Esophagus muscularis mucosa (tissue), 4 donors: Measurements from ENCODE around the gene A4GALT. TPM values are rescaled to one million over a fixed set of nuclear protein-coding genes. Genes with fewer than 3 reads are reported as not detected.
A peak's percentile ranks its signal among the peaks of the same experiment; 100 is the strongest.

Experiments
- DNase-seq: peaks from one replicate; pipeline ENCODE4 v3.0.0-alpha.2; 2017; ENCODE audit errors: extremely low spot score
- H3K27ac ChIP-seq, 4 donors: fragments of 200-600 bp; sonication (generic); replicated peaks in 1 of 4; 1 replicate in 3 of 4; 2 replicates in 1 of 4; pipeline ENCODE4 v1.5.1; 2016 to 2019; ENCODE audit warnings: mild to moderate bottlenecking in 1 of 4
- H3K27me3 ChIP-seq, 4 donors: fragments of 200-600 bp; sonication (generic); one replicate each; pipeline versions ENCODE4 v1.5.1 to v1.6.0; 2016 to 2019
- H3K36me3 ChIP-seq, 4 donors: fragments of 200-600 bp; sonication (generic); one replicate each; pipeline ENCODE4 v1.5.1; 2016 to 2019
- H3K4me1 ChIP-seq, 4 donors: fragments of 200-600 bp; sonication (generic); one replicate each; pipeline ENCODE4 v1.5.1; 2016 to 2019
- H3K4me3 ChIP-seq, 4 donors: fragments of 200-600 bp; sonication (generic); 1 replicate in 2 of 4; 2 replicates in 2 of 4; pipeline ENCODE4 v1.5.1; 2016 to 2019; ENCODE audit warnings: mild to moderate bottlenecking in 4 of 4, moderate library complexity in 1 of 4
- H3K9me3 ChIP-seq, 4 donors: fragments of 200-600 bp; sonication (generic); 1 replicate in 3 of 4; 2 replicates in 1 of 4; pipeline ENCODE4 v1.5.1; 2016 to 2019
- CTCF ChIP-seq, 3 experiments: fragments of 200-600 bp in 2 of 3; fragments of 450-650 bp in 1 of 3; sonication (generic) in 2 of 3; IDR thresholded peaks; one replicate each; pipeline ENCODE4 v1.5.1; 2017 to 2019; ENCODE audit warnings: antibody characterized with exemption in 3 of 3, mild to moderate bottlenecking in 2 of 3, moderate library complexity in 1 of 3
- EP300 ChIP-seq: sonication (generic); formaldehyde crosslinking; IDR thresholded peaks from one replicate; pipeline ENCODE4 v1.6.1; 2017; ENCODE audit warnings: antibody characterized with exemption
- POLR2A ChIP-seq: fragments of 450-650 bp; IDR thresholded peaks from one replicate; pipeline ENCODE4 v1.6.1; 2017; ENCODE audit warnings: antibody characterized with exemption, moderate library complexity, mild to moderate bottlenecking, low read depth
- POLR2AphosphoS5 ChIP-seq, 2 donors: sonication (generic); formaldehyde crosslinking; IDR thresholded peaks; one replicate each; pipeline ENCODE4 v1.6.1; 2017; ENCODE audit warnings: antibody characterized with exemption in 2 of 2
- WGBS: methylation state at CpG from one replicate; pipeline ENCODE4 v1.1.5; 2018; 5-methylcytosine and 5-hydroxymethylcytosine counted together
- intact Hi-C: fragments of 100-400 bp; cut with DNase I; formaldehyde crosslinking; loops from one replicate; pipeline ENCODE4 v1.15.1; 2023
- total RNA-seq, 4 donors: library from RNA; depleted of rRNA; stranded (reverse); fragments of >200 nt; gene quantifications; one replicate each; pipeline versions ENCODE4 v1.1.0 to v1.2.1, GENCODE V29; 2016

A4GALT gene
- total RNA-seq, 4 donors from 2014 or later: 77.7 to 81.8 (median 79.1) TPM

- TF ChIP-seq CTCF (IDR thresholded peaks at IDR 0.05) (no peak), POLR2AphosphoS5 (IDR thresholded peaks at IDR 0.05) (peak in 1 of 2 donors; percentile 30), POLR2A (no peak)
- H3K27ac ChIP-seq: peak overlapping the region; percentile 91 to 95 (median 94)
- intact Hi-C loops: no loop called here
These were observed 29.2 kb downstream of the A4GALT start for GRCh38 chr22:42691440-42691839.

GRCh38 chr22:42688241-42689211 lies 32.1 kb downstream of the A4GALT start:
- intact Hi-C loops: no loop called here
- peak overlapping the region in 2 of 4 donors; percentile 12 to 28 for H3K4me3 ChIP-seq
- H3K9me3 ChIP-seq: no peaks in the 10 kb centered on the region
- 25% methylated on average over 19 of the region's 25 CpGs for WGBS
- no peaks in the 10 kb centered on the region for H3K27me3 ChIP-seq
- H3K27ac ChIP-seq: peak overlapping the region; percentile 91 to 95 (median 94)
- TF ChIP-seq POLR2AphosphoS5 (IDR thresholded peaks at IDR 0.05): peak; percentile 94 to 96
- no peak for TF ChIP-seq CTCF (IDR thresholded peaks at IDR 0.05)
- TF ChIP-seq EP300: peak; percentile 86
- peak; percentile 51 for TF ChIP-seq POLR2A
- peaks cover 11 to 38% (median 25%) of the 10 kb centered on the region in 4 donors for H3K36me3 ChIP-seq
- DNase-seq: peak; percentile 98
- H3K4me1 ChIP-seq: peaks cover 80 to 99% (median 92%) of the 10 kb centered on the region in 4 donors

More at GRCh38 chr22:42691440-42691839, 29.2 kb downstream of the A4GALT start:
- Histone ChIP-seq H3K9me3 (no peaks in the 10 kb centered on the region), H3K27me3 (no peaks in the 10 kb centered on the region), H3K4me1 (peaks cover 69 to 96% (median 86%) of the 10 kb centered on the region in 4 donors), H3K36me3 (peaks cover 20 to 56% (median 44%) of the 10 kb centered on the region in 4 donors), H3K4me3 (no peak overlapping the region)
- no peak for DNase-seq
- 73% methylated on average over 6 of the region's 10 CpGs for WGBS

- Histone ChIP-seq H3K27me3 (no peaks in the 10 kb centered on the region), H3K4me1 (peaks cover 92 to 100% (median 97%) of the 10 kb centered on the region in 4 donors), H3K9me3 (no peaks in the 10 kb centered on the region), H3K4me3 (no peak overlapping the region), H3K27ac (peak overlapping the region; percentile 91 to 95 (median 94)), H3K36me3 (peaks cover 0 to 22% (median 10%) of the 10 kb centered on the region in 4 donors)
- no peak for DNase-seq
- intact Hi-C loops: no loop called here
- 86% methylated on average over 14 of the region's 14 CpGs for WGBS
- TF ChIP-seq POLR2A (no peak), CTCF (IDR thresholded peaks at IDR 0.05) (no peak), POLR2AphosphoS5 (IDR thresholded peaks at IDR 0.05) (no peak), EP300 (no peak)
These were observed 33.7 kb downstream of the A4GALT start for GRCh38 chr22:42686756-42687491.

- Histone ChIP-seq H3K9me3 (no peaks in the 10 kb centered on the region), H3K4me1 (peaks cover 90 to 100% (median 93%) of the 10 kb centered on the region in 4 donors), H3K27me3 (no peaks in the 10 kb centered on the region), H3K27ac (peak overlapping the region; percentile 91 to 95 (median 94)), H3K36me3 (peaks cover 0 to 14% (median 3%) of the 10 kb centered on the region in 4 donors), H3K4me3 (no peak overlapping the region)
- no peak for DNase-seq
- intact Hi-C loops: no loop called here
- no peak for TF ChIP-seq EP300
- peak; percentile 11 to 53 for TF ChIP-seq POLR2AphosphoS5 (IDR thresholded peaks at IDR 0.05)
- 50% methylated on average over 2 of the region's 5 CpGs for WGBS
These were observed 34.6 kb downstream of the A4GALT start for GRCh38 chr22:42685941-42686653.
